GM11168 (cell line): ENCODE results near the gene USH1G.
"Not testable (repeated sequence)": the region's sequence is repeated elsewhere in the genome, so short reads cannot be mapped to it uniquely, and the experiment has no call there.

Experiments used
- in situ Hi-C: fragments of 300-500 bp; cut with MboI; formaldehyde crosslinking; loops from one replicate; pipeline ENCODE4 v1.12.0; 2022; ENCODE audit warnings: low sequenced_read_pairs; ENCODE audit not compliant: unreplicated experiment

Gene USH1G

DNA sequence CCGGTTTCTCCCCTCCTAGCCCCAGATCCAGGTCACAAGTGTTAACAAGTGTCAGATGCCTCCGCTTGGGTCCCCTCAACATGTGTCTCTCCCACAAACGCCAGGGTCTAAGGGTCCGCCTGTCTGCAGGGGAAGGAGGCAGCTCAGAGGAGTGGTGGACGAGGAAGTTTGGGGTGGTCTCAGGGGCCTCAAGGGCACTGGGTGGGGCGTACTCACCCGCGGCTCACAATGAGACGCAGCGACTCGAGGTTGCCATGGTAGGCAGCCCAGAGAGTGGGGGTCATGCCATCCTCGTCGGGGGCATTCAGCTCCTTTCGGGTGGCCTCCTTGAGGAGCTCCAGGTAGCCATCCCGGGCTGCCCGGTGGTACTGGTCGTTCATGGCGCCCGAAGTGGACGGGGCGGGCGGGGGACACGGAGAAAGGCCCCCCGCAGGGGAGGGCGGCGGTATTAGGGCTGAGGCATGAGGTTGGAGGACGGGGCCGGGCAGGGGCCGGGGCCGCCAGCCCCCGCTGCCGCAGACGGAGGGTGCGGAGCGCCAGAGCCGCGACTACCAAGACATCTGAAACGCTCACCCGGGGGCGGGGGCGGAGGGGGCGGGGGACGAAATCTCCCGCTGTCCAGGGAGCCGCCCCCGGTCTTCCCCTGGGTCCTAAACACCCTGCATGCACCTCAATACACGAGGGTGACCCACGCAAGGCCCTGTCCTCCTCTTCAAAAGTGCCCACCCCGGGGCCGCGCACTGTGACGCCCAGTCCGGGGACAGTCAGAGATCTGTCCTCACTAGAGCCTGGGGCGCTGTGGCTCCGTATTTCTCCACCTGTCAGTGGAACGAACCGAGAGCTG lies at the start of gene USH1G:
USH1G (minus strand) TSS at position 562 of the 844 bp plus-strand sequence; CDS start at position 380, 182 bp downstream.
- in situ Hi-C loops, result no loop called here

DNA sequence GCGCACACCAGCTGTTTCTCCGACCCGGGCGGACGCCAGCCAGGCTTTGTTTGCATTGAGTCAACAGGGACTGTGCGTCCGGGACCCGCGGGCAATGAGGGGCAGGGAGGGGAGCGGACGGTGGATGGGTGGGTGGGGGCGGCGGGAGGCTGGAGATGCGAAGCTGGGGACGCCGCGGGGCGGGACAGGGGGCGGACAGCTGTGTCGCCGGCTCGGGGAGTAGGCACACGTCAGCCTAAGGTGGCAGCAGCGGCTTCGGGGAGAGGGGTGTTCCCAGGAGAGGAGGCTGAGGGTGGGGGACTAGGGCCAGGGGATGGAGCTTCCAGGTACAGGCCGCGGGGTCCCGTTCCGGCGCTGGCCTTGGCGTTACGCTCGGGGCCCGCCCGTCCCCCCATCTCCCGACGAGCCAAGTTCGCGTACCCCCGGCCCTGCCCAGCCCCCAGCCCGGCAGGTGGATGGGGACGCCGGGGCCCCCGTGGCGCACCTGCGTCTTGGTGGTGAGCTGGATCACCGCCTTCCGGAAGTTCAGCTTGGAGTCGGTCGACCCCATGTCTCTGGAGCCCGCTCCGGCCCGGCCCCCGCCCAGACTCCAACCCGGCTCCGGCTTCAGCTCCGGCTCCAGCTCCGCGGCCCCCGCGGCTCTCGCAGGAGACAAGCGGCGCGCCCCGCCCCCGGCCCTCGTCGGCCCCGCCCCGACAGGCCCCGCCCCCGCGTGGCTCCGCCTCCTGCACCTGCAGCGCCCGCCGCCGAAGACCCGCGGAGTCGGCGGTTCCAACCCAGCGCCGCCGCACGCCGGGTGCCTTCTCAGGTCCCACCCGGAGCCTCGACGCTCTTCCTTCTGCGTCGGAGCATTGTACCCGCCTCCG lies 49.3 kb upstream of the USH1G start, which contains the start of gene HID1:
HID1 (minus strand) TSS at position 653 of the 866 bp plus-strand sequence; CDS start at position 550, 103 bp downstream.
- in situ Hi-C loops, result no loop called here

DNA sequence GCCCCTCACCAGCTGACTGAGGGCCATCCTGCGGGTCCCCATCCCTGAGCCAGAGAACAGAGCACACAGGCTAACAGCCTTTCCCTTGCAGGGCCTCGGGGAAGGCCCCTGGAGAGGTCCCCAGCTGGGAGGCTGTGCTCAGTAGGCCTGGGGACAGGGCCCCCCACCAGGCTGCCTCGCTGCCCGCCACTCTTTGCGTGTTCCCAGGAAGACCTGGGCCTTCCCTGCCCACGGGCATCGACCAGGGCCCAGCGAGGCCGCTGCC lies 48.7 kb upstream of the USH1G start:
- in situ Hi-C loops, result no loop called here

DNA sequence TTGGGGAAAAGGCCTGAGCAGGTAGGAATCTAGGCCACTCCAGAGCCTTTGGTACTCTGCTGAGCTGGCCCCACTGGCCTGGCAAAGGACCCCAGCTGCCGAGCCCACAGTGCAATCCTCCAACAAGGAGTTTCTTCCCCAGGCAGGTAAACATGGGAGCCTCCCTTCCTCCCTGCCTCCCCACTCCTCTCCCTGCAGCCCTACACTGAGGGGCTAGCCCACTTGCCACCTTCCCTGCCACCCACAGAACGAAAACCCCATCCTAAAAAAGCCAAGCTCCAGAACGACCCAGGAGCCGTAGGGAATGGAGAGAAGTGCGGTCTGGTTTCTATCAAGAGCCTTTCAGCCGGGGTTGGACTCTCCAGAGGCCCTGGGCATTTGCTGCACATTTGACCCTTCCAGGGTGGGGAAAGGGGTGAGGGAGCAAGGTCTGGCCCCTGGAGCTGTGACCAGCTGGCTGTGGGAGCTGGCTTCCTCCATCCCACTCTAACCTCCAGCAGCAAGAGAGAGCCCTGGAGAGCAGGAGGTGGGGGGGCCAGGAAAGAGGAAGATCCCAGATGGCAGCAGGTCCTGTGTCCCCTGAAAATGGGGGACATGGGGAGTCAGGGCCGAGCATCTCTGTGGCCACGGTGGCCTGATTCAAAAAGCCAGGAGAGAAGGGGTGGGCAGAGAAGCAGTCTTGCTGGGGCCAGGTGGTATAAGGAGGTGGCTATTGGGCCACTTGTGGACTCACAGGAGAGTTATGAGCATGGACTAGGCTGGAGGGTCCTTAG lies 48.2 kb upstream of the USH1G start:
- in situ Hi-C loops, result no loop called here

DNA sequence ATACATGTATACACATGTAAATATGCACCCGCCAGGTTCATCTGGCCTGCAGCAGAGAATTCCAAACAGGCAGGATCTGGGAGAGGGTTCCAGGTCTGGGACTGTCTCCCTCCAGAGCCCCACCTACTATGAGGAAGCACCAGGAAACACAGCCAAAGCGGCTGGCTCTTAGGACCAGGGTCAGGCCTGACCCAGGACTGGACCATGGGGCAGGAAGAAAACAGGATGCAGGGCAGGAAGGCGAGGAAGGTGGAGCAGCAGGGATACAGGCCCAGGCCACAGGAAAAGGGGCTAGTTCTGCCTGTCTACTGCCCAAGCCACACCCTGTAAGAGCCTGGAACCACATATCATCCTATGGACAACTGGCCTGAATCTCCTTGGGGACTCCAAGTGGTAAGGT lies 47.3 kb upstream of the USH1G start:
- in situ Hi-C loops, result no loop called here

DNA sequence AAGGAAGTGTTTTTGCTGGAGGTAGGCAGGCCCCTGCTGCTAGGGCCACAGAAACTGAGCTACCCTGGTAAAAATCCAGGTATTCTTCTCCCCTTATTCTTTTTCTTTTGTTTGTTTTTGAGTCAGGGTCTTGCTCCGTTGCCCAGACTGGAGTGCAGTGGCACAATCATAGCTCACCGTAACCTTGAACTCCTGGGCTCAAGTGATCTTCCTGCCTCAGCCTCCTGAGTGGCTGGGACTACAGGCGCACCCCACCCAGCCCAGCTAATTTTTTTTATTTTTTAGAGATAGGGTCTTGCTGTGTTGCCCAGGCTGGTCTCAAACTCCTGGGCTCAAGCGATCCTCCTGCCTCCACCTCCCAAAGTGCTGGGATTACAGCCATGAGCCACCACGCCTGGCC lies 46.4 kb upstream of the USH1G start:
- in situ Hi-C loops, result not testable (repeated sequence)

DNA sequence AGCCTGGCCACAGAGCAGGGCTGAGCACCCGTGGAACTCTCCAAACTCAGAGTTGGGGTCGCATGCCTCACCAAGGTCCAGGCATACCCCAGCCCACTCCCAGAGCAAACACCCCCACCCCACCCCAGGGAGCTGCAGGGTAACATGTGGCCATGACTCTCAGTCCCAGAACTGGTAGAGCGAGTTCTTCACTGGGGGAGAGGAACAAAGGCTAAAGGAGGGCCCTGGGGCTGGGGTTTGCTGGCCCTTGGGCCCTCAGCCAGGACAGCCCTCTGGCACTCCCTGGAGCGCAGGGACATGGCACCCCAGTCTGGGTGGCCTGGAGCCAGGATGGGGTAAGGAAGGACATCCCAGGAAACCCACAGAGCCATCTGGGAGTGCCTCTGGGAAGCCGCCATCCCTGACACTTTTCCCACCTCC lies 45.3 kb upstream of the USH1G start:
- in situ Hi-C loops, result no loop called here

DNA sequence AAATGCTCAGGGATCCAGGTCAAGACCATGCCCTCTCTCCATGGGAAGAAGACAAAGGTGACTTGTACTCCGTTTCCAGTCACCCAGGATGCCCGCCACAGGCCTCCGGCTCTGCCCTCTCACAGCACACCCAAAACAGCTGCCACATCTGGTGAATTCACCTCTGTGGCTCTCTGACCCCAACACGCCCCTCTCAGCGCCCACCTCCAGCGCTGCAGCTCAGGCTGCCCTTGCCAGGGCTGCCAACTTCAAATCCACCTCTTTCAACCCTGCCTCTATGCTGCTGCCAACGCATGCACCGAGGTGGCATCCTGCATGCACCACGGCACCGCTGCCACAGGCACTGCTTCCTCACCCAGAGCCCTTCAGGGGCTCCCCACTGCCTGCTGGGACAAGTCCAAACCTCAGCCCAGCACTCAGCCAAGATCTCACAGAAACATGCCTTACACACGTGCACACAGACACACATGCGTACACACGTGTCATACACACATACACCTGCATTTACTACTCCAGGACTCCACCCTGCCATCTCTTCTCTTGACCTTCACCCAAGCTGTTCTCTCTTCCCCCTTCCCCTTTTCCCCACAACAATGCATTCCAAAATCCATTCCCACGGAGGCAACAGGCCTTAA lies 42.0 kb upstream of the USH1G start:
- in situ Hi-C loops, result no loop called here

DNA sequence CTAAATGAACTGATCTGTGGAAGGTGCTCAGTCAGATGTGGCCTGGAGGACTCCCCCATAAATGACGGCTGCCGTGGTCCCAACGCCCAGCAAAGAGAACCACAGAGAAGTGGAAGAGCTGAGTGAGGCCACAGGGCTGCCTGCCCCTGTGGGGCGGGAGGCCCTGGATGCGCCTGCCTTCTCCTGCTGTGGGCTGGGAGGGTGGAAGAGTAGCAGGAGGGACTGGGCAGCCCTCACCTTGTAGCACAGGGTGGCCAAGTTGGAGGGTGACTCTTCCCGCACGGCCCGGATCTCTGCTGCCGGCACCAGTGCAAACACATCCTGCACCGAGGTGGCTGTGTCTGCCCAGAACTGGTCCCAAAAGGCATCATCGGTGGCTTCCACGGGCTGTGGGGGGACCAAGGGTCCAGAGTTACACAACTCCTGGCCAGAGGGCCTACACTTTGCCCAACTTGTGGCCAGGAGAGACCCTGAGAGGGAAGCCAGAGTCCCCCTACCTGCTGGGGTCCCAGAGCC lies 41.2 kb upstream of the USH1G start:
- in situ Hi-C loops, result no loop called here

DNA sequence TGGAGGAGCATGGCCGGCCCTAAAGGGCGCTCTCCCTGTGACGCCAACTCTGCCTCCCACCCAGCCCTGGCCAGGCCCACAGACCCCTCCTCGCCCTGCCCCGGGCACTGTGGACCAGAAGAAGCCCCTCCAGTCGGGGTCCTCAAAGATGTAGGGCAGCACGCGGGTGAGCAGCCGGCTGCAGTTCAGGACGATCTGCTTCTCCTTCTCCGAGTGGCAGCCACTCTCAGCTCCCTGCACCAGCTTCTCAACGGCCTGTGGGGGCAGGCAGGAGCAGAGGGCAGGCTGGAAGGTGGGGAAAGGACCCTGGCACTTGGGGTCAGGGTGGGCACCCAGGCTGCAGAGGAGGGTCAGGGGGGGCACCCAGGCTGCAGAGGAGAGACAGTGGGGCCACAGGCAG lies 40.6 kb upstream of the USH1G start:
- in situ Hi-C loops, result no loop called here

DNA sequence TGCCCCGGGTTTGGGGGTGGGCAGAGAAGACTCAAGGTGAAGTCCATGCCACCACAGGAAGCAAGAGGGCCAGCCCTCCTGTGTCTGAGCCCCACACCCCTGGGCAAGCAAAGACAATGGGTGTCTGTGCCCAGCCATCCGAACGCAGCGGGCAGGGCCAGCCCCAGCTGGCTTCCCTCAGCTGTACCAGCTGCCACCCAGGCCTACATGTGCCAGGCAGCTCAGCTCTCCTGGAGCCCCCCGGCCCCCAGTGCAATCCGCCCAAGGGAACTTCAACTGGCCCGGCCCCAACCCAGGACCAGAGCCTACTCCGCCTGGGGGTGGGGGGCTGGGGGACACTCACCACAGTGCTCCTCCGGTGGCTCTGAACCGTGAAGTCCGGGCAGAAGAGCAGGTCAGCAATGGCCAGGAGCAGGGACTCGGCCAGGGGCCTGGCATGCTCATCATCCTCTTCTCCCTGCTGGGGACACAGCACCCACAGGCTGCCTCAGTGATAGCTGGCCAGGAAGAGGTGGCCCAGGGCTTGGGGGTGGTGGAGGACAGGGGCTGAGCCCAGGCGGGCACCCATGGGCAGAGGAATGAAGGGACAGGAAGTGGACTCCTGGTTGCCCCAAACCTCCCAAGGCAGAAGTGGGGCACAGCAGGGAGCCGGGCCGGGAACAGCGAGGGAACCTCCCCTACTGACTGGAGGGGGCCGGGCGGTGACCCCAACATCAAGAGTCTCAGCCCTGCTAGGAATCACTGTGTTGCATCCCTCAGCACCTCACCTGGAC lies 39.8 kb upstream of the USH1G start:
- in situ Hi-C loops, result no loop called here

DNA sequence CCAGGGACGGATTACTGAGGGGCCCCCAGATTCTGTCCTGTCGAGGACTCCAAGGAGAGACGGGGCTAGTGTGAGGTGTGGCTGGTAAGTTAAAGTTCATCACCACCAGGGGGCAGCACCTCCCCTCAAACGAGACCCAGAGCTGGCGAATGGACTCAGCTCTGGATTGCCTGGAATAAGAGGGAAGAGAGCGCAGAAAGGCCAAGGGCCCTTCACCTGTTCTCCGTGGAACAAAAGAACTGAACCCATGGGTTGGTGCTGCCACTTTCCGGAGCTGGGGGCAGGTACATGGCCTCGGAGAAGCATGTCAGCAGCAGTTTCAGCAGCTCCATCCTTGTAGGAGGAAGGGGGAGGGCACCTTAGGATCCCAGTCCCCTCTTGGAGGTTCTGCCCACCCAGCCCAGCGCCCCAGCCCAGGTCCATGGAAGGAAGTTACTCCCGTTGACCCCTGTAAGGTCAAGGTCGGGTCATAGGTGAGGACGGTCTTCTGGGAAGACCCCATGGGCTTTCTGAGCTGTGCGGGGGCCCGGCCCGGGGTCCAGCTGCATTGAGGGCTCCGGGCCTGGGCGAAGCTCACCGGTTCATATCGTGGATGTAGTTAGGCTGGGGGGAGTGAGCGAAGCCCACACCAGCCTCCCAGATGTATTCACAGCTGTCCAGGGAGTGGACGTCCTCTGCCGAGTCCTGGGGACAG lies 38.7 kb upstream of the USH1G start:
- in situ Hi-C loops, result no loop called here

DNA sequence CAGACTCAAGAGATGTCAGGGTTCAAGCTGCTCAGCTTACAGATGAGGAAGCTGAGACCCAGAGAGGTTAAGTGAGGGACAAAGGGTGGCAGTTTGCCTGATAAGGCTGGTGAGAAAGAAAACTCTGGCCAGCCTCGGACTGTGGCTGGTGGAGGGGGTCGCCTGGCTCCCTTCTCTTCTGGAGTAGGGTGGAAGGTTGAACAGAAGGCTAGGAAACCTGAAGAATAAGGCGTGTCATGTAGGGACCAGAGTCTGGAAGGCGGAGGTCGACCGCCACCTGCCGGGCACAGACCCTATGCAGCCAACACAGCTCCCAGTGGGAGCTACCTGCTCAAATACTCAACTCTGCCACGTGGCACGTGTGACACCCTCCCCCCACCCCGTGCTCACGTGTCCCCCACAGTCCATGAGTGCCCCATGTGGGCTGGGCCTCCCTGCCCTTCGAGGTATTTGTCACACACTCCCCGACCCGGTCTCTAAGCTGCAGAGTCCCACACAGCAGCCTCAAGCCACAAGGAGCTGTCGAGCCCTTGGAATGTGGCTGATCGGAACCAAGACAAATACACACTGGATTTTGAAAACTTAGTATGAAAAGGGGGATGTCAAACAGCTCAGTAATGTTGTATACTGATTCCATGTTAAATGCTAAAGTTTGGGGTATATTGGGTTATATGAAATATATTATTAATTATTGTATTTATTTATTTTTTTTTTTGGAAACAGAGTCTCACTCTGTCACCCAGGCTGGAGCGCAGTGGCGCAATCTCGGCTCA lies 37.7 kb upstream of the USH1G start:
- in situ Hi-C loops, result no loop called here

DNA sequence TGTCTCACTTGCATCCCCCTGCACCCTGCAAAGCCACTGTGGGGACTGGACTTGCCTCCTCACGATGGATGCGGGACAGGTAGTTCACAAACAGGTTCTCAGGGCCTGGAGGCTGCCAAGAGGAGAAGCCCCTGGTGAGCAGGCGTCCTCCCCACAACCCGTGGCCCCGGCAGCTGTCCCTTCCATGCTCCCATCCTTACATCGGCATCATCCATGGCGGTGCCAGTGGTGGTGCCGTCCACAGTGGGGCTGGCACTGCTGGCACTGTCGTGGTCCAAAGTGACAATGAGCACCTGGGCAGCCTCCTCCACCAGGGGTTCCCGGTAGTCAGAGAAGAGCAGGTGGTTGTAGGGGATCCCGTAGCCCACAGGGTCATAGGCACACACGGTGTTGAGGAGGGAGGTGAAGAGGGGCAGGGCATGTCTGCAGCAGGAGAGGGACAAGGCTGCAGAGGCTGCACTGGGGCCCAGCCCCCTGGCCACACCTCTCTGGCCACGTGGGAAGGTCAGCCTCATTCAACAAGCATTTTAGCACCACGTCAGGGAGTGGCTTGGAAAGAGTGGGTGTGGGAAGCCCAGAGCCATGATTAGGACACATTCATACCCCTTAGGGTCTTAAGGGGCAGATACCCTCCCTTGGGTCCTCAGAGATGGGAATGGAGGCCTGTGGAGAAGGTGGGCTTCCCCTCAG lies 36.9 kb upstream of the USH1G start:
- in situ Hi-C loops, result no loop called here

DNA sequence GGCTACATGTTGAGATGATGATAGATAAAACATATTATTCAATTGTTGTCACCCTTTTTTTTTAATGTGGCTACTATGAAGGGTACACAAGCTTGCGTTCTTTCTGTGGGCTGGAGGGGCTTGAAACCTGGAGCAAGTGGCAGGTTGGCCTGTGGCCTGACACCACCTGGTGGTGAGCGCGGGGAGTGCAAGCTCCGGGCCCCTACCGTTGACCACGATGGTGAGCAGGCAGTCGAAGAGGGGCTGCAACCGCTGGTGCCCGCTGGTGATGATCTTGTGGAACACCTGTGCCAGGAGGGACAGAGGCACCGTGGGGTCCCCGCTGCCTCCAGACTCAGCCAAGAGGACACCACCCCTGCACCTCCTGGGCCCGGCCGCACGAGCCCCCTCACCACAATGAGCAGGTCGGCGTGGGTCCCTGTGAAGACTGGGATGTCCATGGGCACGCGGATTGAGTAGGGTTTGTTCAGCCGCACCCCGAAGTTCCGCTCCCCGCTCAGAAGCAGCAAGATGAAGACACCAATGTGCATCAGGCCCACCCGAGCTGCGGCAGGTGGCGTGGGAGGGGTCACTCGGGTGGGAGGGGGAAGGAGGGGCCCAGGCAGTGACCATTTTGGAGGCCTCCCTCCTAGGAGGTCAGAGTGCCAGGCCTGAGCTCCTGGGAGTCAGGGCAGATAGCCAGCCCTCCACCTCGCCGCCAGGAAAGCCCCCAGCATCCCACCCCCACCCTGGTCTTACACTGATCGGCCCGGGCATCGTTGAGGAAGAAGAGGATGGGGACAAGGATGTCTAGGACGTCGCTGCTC lies 35.1 kb upstream of the USH1G start:
- in situ Hi-C loops, result no loop called here

DNA sequence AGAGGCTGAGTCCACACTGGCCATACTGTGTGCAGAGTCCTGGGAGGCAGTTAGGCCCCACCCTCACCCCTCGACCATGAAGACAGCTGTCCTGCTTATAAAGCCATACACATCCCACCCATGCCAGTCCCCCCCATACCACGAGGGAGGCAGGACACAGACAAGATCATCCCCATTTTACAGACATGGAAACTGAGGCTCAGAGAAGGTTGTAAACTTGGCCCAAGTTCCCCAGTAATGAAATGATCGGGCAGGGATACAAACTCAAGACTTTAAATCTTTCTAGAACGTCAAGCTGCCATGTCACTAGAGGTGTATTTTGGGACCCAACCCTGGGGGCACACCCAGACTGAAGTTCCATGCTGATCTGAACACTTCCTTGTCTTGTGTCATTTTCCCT lies 33.0 kb upstream of the USH1G start:
- in situ Hi-C loops, result no loop called here
